CD4-positive, alpha-beta T cell (primary cell): Measurements from ENCODE around the gene TRIM4. TPM values are rescaled to one million over a fixed set of nuclear protein-coding genes. Genes with fewer than 3 reads are reported as not detected.
"Not testable (repeated sequence)": the region's sequence is repeated elsewhere in the genome, so short reads cannot be mapped to it uniquely, and the experiment has no call there.

Experiments used
- ATAC-seq: fragments of 200-7000 bp; cut with Tn5 transposase; one replicate; pipeline ENCODE4 v1.10.0; 2022; ENCODE audit warnings: mild to moderate bottlenecking; ENCODE audit not compliant: poor library complexity
- CTCF ChIA-PET: fragments of 350-600 bp; sonication (Branson Sonifier 250); formaldehyde crosslinking; loops from one replicate; lab custom pipeline; 2021; ENCODE audit warnings: antibody characterized with exemption, inconsistent platforms; lab: Charles Lee
- POLR2A ChIA-PET: fragments of 350-600 bp; sonication (Branson Sonifier 250); formaldehyde crosslinking; loops from one replicate; lab custom pipeline; 2021; ENCODE audit warnings: antibody characterized with exemption, inconsistent platforms; lab: Charles Lee
- DNase-seq, 14 experiments: peaks; one replicate each; pipeline ENCODE4 v3.0.0-alpha.2; 2013 to 2020; ENCODE audit warnings: mixed read lengths in 2 of 14
- H3K27ac ChIP-seq, 2 donors: one replicate each; pipeline versions ENCODE4 v1.5.1 to v1.7.0; 2013; ENCODE audit warnings: low read length in 2 of 2, low read depth in 1 of 2, mild to moderate bottlenecking in 1 of 2
- H3K27me3 ChIP-seq, 2 experiments: 1 replicate in 1 of 2; 2 replicates in 1 of 2; pipeline versions ENCODE4 v1.6.1 to v1.7.0; 2013; ENCODE audit warnings: low read length in 2 of 2, control low read depth in 1 of 2, mild to moderate bottlenecking in 1 of 2, moderate library complexity in 1 of 2; ENCODE audit not compliant: insufficient read depth in 2 of 2, control insufficient read depth in 1 of 2
- H3K36me3 ChIP-seq: one replicate; pipeline ENCODE4 v1.6.1; 2013; ENCODE audit warnings: low read length, control low read depth; ENCODE audit not compliant: insufficient read depth
- H3K4me1 ChIP-seq: one replicate; pipeline ENCODE4 v1.6.1; 2013; ENCODE audit warnings: low read length, control low read depth; ENCODE audit not compliant: insufficient read depth
- H3K4me3 ChIP-seq: one replicate; pipeline ENCODE4 v1.5.1; 2013; ENCODE audit warnings: mild to moderate bottlenecking, low read length, moderate library complexity
- H3K9me3 ChIP-seq, 2 experiments: 1 replicate in 1 of 2; 2 replicates in 1 of 2; pipeline versions ENCODE4 v1.6.1 to v1.7.0; 2013; ENCODE audit warnings: low read length in 2 of 2, mild to moderate bottlenecking in 2 of 2, control low read depth in 1 of 2, moderate library complexity in 1 of 2; ENCODE audit not compliant: control insufficient read depth in 1 of 2, insufficient read depth in 1 of 2
- H3K27ac Mint-ChIP-seq: one replicate; pipeline ENCODE4 v1.8.0; 2020; ENCODE audit warnings: mixed read lengths
- H3K27me3 Mint-ChIP-seq: one replicate; pipeline ENCODE4 v1.8.0; 2021; ENCODE audit warnings: mixed read lengths
- H3K36me3 Mint-ChIP-seq: one replicate; pipeline ENCODE4 v1.8.0; 2021; ENCODE audit warnings: low read depth, mixed read lengths
- H3K4me1 Mint-ChIP-seq: one replicate; pipeline ENCODE4 v1.8.0; 2021; ENCODE audit warnings: low read depth, mixed read lengths
- H3K4me3 Mint-ChIP-seq: one replicate; pipeline ENCODE4 v1.8.0; 2020; ENCODE audit warnings: mild to moderate bottlenecking, mixed read lengths
- H3K9me3 Mint-ChIP-seq: one replicate; pipeline ENCODE4 v1.8.0; 2020; ENCODE audit warnings: mixed read lengths
- CTCF ChIP-seq: fragments of 200-600 bp; IDR thresholded peaks from one replicate; pipeline ENCODE4 v1.8.0; 2022; ENCODE audit warnings: antibody characterized with exemption, mild to moderate bottlenecking
- intact Hi-C, 2 experiments: fragments of 100-400 bp; cut with DNase I in 1 of 2; cut with micrococcal nuclease in 1 of 2; formaldehyde crosslinking; loops; one replicate each; pipeline versions ENCODE4 v1.15.1 to v1.9.0; 2023 to 2025; cut with DNase I, micrococcal nuclease
- total RNA-seq, 174 experiments: library from RNA in 2 of 174; stranded (reverse) in 2 of 174; gene quantifications; one replicate each; pipeline ENCODE4 v1.2.3 and lab custom pipeline; 2021 to 2026

The TRIM4 gene
- total RNA-seq, 2 experiments from 2014 or later = 22.8 to 23.1 TPM

GRCh38 chr7:99876933-99877332 lies 42.4 kb downstream of the TRIM4 start, which contains the start of gene OR2AE1:
Gene OR2AE1 (minus strand): TSS chr7:99877033. CDS start chr7:99877033, 0 bp downstream.
- H3K4me1 ChIP-seq = no peaks in the 10 kb centered on the region
- Mint-ChIP-seq H3K4me1 (no peaks in the 10 kb centered on the region), H3K27me3 (no peaks in the 10 kb centered on the region), H3K4me3 (no peak within 1 kb of the TSS), H3K9me3 (no peaks in the 10 kb centered on the region), H3K36me3 (no peaks in the 10 kb centered on the region), H3K27ac (no peak within 1 kb of the TSS)
- no peaks in the 10 kb centered on the region for H3K36me3 ChIP-seq
- H3K27ac ChIP-seq = no peak within 1 kb of the TSS
- no peaks in the 10 kb centered on the region for H3K9me3 ChIP-seq
- no peak for DNase-seq
- H3K27me3 ChIP-seq = no peaks in the 10 kb centered on the region
- ChIA-PET POLR2A (no interaction called here), CTCF (no interaction called here)
- no peak within 1 kb of the TSS for H3K4me3 ChIP-seq
- no peak for TF ChIP-seq CTCF
- intact Hi-C loops = no loop called here
- no peak for ATAC-seq

GRCh38 chr7:99876491-99876890 lies 42.8 kb downstream of the TRIM4 start:
- no peak for TF ChIP-seq CTCF
- DNase-seq = no peak
- H3K4me1 Mint-ChIP-seq = no peaks in the 10 kb centered on the region
- ChIA-PET CTCF (no interaction called here), POLR2A (no interaction called here)
- intact Hi-C loops = no loop called here
- H3K4me3 Mint-ChIP-seq = no peak overlapping the region
- no peaks in the 10 kb centered on the region for H3K27me3 ChIP-seq
- no peaks in the 10 kb centered on the region for H3K9me3 ChIP-seq
- no peaks in the 10 kb centered on the region for H3K36me3 ChIP-seq
- ATAC-seq = no peak
- no peaks in the 10 kb centered on the region for H3K36me3 Mint-ChIP-seq
- no peak overlapping the region for H3K27ac ChIP-seq
- H3K27me3 Mint-ChIP-seq = no peaks in the 10 kb centered on the region
- H3K4me3 ChIP-seq = no peak overlapping the region
- H3K27ac Mint-ChIP-seq = no peak overlapping the region
- H3K4me1 ChIP-seq = no peaks in the 10 kb centered on the region
- H3K9me3 Mint-ChIP-seq = no peaks in the 10 kb centered on the region

GRCh38 chr7:99868246-99868645 lies 51.1 kb downstream of the TRIM4 start:
- H3K27ac ChIP-seq = no peak overlapping the region
- H3K4me1 ChIP-seq = no peaks in the 10 kb centered on the region
- peaks cover 0 to 6% of the 10 kb centered on the region in 2 experiments for H3K9me3 ChIP-seq
- peaks cover 3 to 15% of the 10 kb centered on the region in 2 experiments for H3K27me3 ChIP-seq
- no peaks in the 10 kb centered on the region for H3K36me3 Mint-ChIP-seq
- ATAC-seq (no peak), DNase-seq (no peak)
- TF ChIP-seq CTCF = no peak
- ChIA-PET POLR2A (no interaction called here), CTCF (no interaction called here)
- intact Hi-C loops = no loop called here
- H3K4me3 Mint-ChIP-seq = no peak overlapping the region
- H3K4me3 ChIP-seq = no peak overlapping the region
- peaks cover 2% of the 10 kb centered on the region for H3K9me3 Mint-ChIP-seq
- H3K4me1 Mint-ChIP-seq = no peaks in the 10 kb centered on the region
- no peaks in the 10 kb centered on the region for H3K36me3 ChIP-seq
- H3K27me3 Mint-ChIP-seq = peaks cover 20% of the 10 kb centered on the region
- H3K27ac Mint-ChIP-seq = no peak overlapping the region

GRCh38 chr7:99867477-99867876 lies 51.9 kb downstream of the TRIM4 start:
- POLR2A ChIA-PET, H3K9me3 ChIP-seq, DNase-seq, ATAC-seq, CTCF ChIA-PET, H3K9me3 Mint-ChIP-seq, H3K4me3 ChIP-seq, H3K27ac ChIP-seq, H3K27ac Mint-ChIP-seq, H3K4me1 Mint-ChIP-seq, H3K36me3 Mint-ChIP-seq, H3K4me1 ChIP-seq, intact Hi-C loops, H3K36me3 ChIP-seq, H3K4me3 Mint-ChIP-seq: not testable (repeated sequence)
- peaks cover 20% of the 10 kb centered on the region for H3K27me3 Mint-ChIP-seq
- peaks cover 3 to 16% of the 10 kb centered on the region in 2 experiments for H3K27me3 ChIP-seq
